Suprapubic skin (tissue), 4 donors: ENCODE measurements around the gene TLNRD1. TPM values are rescaled to one million over a fixed set of nuclear protein-coding genes. Genes with fewer than 3 reads are reported as not detected.

Source experiments
- DNase-seq, 2 donors: peaks; one replicate each; pipeline ENCODE4 v3.0.0-alpha.2; 2019; ENCODE audit warnings: low spot score in 2 of 2
- H3K27ac ChIP-seq: fragments of 200-600 bp; sonication (generic); one replicate; pipeline ENCODE4 v1.5.1; 2019
- H3K27me3 ChIP-seq: fragments of 200-600 bp; sonication (generic); one replicate; pipeline ENCODE4 v1.5.1; 2019
- H3K36me3 ChIP-seq: fragments of 200-600 bp; sonication (generic); one replicate; pipeline ENCODE4 v1.5.1; 2019
- H3K4me1 ChIP-seq: fragments of 200-600 bp; sonication (generic); one replicate; pipeline ENCODE4 v1.5.1; 2019
- H3K4me3 ChIP-seq: fragments of 200-600 bp; sonication (generic); one replicate; pipeline ENCODE4 v1.5.1; 2019; ENCODE audit warnings: mild to moderate bottlenecking
- H3K9me3 ChIP-seq: fragments of 200-600 bp; sonication (generic); one replicate; pipeline ENCODE4 v1.5.1; 2019
- CTCF ChIP-seq, 2 donors: fragments of 200-600 bp in 1 of 2; fragments of 450-650 bp in 1 of 2; sonication (generic) in 1 of 2; IDR thresholded peaks; one replicate each; pipeline ENCODE4 v1.5.1; 2016 to 2019; ENCODE audit warnings: antibody characterized with exemption in 2 of 2, mild to moderate bottlenecking in 1 of 2, moderate library complexity in 1 of 2
- EP300 ChIP-seq: sonication (generic); formaldehyde crosslinking; IDR thresholded peaks from one replicate; pipeline ENCODE4 v1.6.1; 2017; ENCODE audit warnings: antibody characterized with exemption
- POLR2A ChIP-seq, 2 donors: fragments of 450-650 bp; IDR thresholded peaks; one replicate each; pipeline ENCODE4 v1.6.1; 2017; ENCODE audit warnings: antibody characterized with exemption in 2 of 2, mild to moderate bottlenecking in 2 of 2, moderate library complexity in 2 of 2
- POLR2AphosphoS5 ChIP-seq, 3 donors: sonication (generic); formaldehyde crosslinking; IDR thresholded peaks; one replicate each; pipeline ENCODE4 v1.6.1; 2017; ENCODE audit warnings: antibody characterized with exemption in 3 of 3
- WGBS: methylation state at CpG from one replicate; pipeline ENCODE4 v1.1.5; 2018; 5-methylcytosine and 5-hydroxymethylcytosine counted together
- total RNA-seq, 4 donors: library from RNA; depleted of rRNA; stranded (reverse); fragments of >200 nt; gene quantifications; one replicate each; pipeline ENCODE4 v1.1.0, GENCODE V29; 2016

TLNRD1 gene
- total RNA-seq, 4 donors from 2014 or later = 9.4 to 16.6 (median 11.5) TPM

DNA sequence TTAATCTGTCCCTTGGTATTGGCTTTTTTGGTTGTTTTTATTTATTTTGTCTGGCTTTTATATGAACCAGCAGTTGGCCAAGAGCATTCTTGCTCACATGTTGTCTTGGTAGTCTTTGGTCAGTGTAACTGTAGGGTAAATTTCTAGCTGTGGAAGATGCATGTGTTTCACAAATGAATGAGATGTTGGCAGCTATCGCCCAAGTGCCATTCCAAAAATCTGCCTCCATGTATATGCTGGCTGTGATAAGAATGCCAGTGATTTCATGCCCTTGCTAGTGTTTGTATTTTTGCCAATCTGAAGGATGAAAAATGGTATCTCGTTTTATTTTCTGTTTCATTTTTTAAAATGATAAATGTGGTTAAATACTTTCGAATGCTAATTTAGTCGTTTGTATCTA is 50.1 kb downstream of the TLNRD1 start:
- no peak overlapping the region for H3K27ac ChIP-seq
- H3K4me3 ChIP-seq = no peak overlapping the region
- TF ChIP-seq EP300 = no peak
- no peak for TF ChIP-seq CTCF (IDR thresholded peaks at IDR 0.05)
- no peak for TF ChIP-seq POLR2AphosphoS5 (IDR thresholded peaks at IDR 0.05)
- TF ChIP-seq POLR2A (IDR thresholded peaks at IDR 0.05) = no peak
- no peaks in the 10 kb centered on the region for H3K36me3 ChIP-seq
- no peaks in the 10 kb centered on the region for H3K9me3 ChIP-seq
- no peak for DNase-seq
- H3K4me1 ChIP-seq = no peaks in the 10 kb centered on the region
- no peaks in the 10 kb centered on the region for H3K27me3 ChIP-seq
- 43% methylated on average over 4 of the region's 4 CpGs for WGBS

- H3K36me3 ChIP-seq = no peaks in the 10 kb centered on the region
- H3K4me1 ChIP-seq = no peaks in the 10 kb centered on the region
- 71% methylated on average over 2 of the region's 2 CpGs for WGBS
- H3K27ac ChIP-seq = no peak overlapping the region
- no peak overlapping the region for H3K4me3 ChIP-seq
- TF ChIP-seq POLR2A (IDR thresholded peaks at IDR 0.05) (no peak), CTCF (IDR thresholded peaks at IDR 0.05) (no peak), EP300 (no peak), POLR2AphosphoS5 (IDR thresholded peaks at IDR 0.05) (no peak)
- H3K9me3 ChIP-seq = no peaks in the 10 kb centered on the region
- H3K27me3 ChIP-seq = no peaks in the 10 kb centered on the region
- DNase-seq = no peak
Observed at GRCh38 chr15:81052046-81052445, 51.3 kb downstream of the TLNRD1 start.

GRCh38 chr15:81053621-81054020 is 52.9 kb downstream of the TLNRD1 start:
- Histone ChIP-seq H3K27ac (no peak overlapping the region), H3K36me3 (no peaks in the 10 kb centered on the region), H3K27me3 (no peaks in the 10 kb centered on the region), H3K4me1 (no peaks in the 10 kb centered on the region), H3K9me3 (no peaks in the 10 kb centered on the region), H3K4me3 (no peak overlapping the region)
- DNase-seq = no peak
- TF ChIP-seq POLR2AphosphoS5 (IDR thresholded peaks at IDR 0.05) = no peak
- no peak for TF ChIP-seq POLR2A (IDR thresholded peaks at IDR 0.05)
- TF ChIP-seq EP300 = no peak
- TF ChIP-seq CTCF (IDR thresholded peaks at IDR 0.05) = no peak

DNA sequence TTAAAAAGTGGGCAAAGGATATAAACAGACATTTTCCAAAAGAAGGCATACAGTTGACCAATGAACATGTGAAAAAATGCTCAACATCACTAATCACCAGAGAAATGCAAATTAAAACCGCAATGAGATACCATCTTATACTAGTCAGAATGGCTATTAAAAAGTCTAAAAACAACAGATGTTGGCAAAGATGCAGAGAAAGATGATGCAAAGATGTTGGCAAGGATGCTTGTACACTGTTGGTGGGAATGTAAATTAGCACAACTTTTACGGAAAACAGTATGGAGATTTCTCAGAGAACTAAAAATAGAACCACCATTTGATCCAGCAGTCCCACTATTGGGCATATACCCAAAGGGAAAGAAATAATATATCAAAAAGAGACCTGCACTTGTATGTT is 53.5 kb downstream of the TLNRD1 start:
- Histone ChIP-seq H3K4me1 (no peaks in the 10 kb centered on the region), H3K36me3 (no peaks in the 10 kb centered on the region), H3K27me3 (no peaks in the 10 kb centered on the region), H3K27ac (no peak overlapping the region), H3K4me3 (no peak overlapping the region), H3K9me3 (no peaks in the 10 kb centered on the region)
- 37% methylated on average over 2 of the region's 2 CpGs for WGBS
- TF ChIP-seq POLR2A (IDR thresholded peaks at IDR 0.05) (no peak), CTCF (IDR thresholded peaks at IDR 0.05) (no peak), EP300 (no peak), POLR2AphosphoS5 (IDR thresholded peaks at IDR 0.05) (no peak)
- no peak for DNase-seq

Other genes with a start within 250 kb of the TLNRD1 start
- 1 to 10 TPM; 5.4 to 9.2 (median 8.7) TPM for gene CEMIP, start 221.6 kb upstream of the TLNRD1 start, total RNA-seq
- gene MESD, start 11.1 kb upstream of the TLNRD1 start, total RNA-seq = 10 to 100 TPM; 14.1 to 38.2 (median 24.7) TPM
- gene CFAP161, start 133.3 kb downstream of the TLNRD1 start, total RNA-seq = 1 to 10 TPM in 1 of 4 donors, not detected in 3; 2.3 TPM
- gene IL16, start 196.0 kb downstream of the TLNRD1 start, total RNA-seq = 10 to 100 TPM in 2 of 4 donors, 1 to 10 TPM in 2; 8.2 to 19.9 (median 13.7) TPM